ENCODE measurements around the gene FAM89B.
A peak's percentile ranks its signal among the peaks of the same experiment; 100 is the strongest.

FAM89B gene

DNA sequence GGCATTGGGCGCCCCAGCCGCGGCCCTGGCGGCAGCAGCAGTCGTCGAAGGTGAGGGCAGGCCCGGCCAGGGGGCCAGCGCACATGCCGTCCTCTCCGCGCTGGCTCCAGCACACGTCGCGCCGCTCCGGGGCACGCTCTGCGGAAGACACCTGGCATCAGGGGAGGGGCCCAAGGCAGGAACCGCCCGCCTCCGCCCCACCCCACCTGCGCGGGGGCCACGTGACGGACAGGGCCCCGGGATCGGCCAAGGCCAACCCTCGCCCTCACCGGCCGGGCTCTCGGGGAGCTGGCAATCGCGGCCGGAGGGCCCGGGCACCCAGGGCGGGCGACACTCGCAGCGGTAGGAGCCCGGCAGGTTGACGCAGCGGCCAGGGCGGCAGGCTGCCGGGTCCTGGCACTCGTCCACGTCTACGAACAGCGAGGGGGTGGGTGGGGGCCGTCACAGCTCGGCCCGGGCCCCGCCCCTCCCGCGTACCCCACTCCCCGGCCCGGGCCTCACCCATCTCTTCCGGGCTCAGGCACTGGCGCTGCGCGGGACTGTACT lies 32.5 kb upstream of the FAM89B start:
- no peak for DNase-seq

DNA sequence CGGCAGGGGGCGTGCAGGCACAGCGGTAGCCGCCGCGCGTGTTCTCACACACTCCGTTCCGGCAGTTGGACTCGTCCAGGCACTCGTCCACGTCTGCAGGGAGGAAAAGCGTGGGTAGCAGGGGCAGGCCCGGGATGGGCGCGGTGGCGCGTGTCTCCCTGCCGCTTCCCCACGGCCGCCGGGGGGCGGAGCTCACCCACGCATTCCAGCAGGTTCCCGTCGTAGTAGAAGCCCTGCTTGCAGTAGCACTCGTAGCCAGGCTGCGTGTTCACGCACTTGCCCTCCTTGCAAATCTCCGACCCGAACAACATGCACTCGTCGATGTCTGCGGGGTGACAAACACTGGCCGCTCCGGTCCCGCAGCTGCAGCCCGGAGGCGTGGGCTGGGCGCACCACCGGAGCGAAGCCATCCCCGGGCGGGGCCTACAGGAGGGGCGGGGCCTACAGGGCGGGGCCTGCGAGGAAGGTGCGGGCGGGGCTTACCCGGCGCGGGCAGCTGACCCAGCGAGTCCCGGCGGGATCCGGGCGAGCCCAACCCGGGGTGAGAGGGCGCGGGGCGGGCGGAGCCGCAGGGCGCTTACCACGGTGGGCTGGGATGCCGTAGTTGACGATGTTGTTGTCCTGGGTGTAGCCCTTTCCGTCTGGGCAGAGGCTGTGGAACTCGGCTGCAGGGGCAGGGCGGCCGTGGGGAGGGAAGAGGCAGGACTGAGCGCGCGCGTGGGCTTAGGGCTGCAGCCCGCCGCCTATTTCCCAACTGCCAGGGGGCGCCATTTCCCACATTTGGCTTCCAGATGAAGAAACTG lies 31.8 kb upstream of the FAM89B start:
- peak; percentile 85 for DNase-seq

DNA sequence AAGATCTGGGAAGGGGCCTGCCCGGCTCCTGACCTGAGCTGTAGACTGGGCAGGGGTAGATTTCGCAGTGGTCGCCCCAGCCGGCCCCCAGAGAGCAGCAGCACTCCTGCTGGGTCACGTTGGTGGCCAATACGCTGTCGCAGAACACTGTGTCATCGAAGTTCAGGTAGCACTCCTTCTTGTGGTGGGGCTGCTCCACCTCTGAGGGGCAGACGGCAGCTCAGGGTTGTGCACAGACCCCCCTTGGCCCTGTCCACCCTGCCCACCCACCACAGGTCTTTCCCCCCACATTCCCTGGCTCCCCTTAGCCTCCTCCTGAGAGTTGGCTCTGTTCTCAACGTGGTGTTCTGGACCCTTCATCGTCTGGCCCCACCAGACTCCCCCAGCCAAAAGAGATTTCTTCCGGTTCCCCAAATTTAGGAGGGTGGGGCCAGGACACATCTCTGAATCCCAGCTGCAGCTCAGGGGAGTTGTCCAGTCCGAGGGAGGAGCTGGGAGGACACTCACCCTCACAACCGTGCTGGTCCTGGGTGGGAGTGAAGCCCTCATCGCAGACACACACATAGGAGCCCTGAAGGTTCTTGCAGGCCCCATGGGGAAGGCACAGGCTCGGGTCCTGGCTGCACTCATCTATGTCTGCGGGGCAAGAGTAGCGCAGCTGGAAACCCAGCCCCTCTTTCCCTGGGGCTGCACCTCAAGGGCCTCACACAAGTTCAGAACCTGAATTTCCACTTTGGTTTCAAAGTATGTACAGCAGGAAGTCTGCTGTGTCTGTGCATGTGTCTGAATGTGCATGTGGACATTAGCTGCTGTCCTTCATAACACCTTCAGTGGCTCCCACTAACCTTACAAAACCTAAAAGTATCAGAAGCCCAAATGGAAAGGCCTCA lies 31.0 kb upstream of the FAM89B start:
- DNase-seq = no peak

DNA sequence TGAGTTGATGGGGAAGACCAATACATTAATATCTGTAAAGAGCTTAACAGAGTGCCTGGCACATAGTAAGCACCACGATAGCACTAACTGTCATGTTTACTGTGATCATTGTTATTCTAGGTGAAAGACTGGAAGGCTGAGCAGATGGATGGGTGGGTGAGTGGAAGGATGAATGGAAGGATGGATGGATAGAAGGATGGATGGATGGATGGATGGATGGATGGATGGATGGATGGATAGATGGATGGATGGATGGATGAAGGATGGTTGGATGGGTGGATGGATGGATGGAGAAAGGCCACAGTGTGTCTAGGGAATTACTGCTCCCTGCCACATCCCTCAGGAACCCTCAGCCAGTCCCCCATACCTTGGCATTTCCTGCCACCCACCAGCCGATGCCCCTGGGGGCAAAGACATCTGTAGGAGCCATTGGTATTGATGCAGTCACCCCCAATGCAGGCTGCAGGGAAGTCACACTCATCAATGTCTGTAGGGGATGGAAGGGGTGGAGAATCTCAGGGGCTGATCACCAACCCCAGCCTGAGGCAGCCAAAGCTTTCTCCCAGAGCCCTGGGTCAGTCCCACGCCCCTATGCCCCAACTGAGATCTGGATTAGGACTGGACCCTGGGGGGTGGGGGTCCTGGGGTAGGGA lies 29.5 kb upstream of the FAM89B start:
- DNase-seq = no peak

DNA sequence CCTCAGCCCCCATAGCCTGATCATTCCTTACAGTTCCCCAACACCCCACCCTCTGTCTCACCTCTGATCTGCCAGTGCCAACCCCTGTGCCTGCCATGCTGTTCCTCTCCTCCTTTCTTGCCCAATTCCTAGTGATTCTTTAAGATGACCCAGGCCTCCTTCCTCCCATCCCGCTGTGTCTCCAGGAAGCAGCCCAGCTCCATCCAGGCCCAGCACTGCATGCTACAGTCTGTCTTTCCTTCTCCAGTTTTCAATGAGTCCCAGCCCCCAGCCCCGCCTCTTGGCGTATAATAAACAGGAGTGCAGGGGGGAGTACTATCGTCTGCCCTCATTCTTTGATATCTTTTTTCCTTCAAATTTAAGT lies 26.5 kb upstream of the FAM89B start:
- no peak for DNase-seq

DNA sequence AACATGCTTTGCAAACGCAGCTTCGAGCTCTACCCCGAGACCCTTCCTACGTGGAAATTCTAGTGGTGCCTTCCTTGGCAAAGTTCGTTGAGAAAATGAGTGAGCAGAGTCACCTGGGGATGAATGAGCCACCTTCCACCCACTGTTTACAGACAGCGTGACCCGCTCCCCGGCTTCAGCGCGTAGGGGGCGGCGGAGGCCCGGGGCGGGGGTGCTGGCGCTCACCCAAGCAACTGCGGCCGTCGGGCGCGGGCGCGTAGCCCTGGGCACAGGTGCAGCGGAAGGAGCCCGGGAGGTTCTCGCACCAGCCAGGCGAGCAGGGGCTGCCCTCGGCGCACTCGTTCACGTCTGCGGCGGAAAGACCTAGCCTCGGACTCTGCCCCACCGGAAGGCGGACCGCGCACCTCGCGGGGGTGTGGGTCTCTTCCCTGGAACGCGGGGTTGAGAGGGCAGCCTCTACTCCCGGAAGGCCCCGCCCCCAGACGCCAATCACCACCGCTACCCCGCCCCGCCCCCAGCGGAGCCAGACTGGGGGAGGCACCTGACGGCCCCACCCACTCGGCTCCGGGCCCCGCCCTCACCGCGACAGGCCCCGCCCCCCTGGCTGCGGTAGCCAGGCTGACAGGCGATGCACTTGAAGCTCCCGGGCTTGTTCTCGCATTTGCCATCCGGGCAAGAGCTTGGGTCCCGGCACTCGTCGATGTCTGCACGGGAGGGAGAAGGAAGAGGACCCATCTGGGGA lies 25.9 kb upstream of the FAM89B start:
- DNase-seq = peak; percentile 31

DNA sequence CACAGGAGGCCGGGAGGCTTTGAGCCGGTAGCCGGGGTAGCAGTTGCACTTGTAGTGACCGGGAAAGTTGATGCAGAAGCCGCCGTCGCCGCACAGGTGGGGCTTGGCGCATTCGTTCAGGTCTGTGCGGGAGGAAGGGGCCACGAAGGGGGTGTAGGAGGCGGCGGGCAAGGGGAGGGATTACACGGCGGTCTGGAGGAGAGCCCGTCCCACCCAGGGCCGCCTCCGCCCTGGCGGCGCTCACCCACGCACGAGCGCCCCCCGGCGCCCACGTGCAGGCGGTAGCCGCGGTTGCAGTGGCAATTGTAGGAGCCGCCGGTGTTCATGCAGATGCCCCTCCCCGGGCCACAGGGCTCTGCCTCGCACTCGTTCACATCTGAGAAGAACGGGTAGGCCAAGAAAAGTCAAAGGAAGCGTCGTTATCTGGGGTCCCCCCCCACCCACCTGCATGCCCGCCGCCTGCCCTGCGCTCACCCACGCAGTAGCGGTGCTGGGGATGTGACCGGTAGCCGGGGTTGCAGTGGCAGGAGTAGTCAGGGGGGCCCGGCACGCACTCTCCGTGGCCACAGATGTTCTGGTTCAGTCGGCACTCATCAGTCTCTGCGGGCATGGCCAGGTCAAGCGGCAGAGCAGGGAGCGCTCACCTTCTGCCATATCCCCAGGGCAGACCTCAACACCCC lies 24.8 kb upstream of the FAM89B start:
- DNase-seq = no peak

DNA sequence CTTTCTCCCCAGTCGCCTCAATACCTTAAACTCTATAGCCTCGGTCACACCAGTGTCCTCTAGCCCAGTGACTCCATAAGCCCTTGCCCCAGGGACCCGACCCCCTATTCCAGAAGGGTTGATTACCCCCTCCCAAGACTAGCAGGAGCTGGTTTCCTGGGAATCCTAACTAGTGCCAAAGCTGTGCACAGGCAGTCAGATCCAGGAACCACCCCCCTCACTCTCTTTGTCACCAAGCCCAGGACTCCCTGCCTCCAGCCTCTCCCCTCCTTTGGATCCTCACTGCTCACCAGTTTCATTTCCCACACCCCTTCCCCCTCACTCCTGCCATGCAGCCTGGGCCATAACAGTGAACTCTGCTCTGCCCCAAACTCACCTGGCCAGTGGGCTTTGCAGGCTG lies 23.9 kb upstream of the FAM89B start:
- no peak for DNase-seq

DNA sequence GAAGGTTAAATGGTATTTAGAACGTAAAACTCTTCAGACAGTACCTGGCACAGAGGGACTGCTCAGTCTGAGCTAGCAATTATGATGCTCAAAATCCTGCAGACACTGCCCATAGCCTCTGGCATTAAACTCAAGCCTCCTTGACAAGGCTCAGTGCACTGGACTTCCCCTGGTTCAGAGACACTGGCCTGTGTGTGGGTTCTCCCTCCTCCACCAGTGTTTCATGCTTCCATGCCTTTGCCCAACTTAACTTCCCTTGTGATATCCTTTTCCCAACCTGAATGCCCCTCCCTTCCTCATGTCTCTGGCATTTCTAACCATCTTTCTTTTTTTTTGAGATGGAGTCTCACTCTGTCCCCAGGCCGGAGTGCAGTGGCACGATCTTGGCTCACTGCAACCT lies 23.2 kb upstream of the FAM89B start:
- no peak for DNase-seq

DNA sequence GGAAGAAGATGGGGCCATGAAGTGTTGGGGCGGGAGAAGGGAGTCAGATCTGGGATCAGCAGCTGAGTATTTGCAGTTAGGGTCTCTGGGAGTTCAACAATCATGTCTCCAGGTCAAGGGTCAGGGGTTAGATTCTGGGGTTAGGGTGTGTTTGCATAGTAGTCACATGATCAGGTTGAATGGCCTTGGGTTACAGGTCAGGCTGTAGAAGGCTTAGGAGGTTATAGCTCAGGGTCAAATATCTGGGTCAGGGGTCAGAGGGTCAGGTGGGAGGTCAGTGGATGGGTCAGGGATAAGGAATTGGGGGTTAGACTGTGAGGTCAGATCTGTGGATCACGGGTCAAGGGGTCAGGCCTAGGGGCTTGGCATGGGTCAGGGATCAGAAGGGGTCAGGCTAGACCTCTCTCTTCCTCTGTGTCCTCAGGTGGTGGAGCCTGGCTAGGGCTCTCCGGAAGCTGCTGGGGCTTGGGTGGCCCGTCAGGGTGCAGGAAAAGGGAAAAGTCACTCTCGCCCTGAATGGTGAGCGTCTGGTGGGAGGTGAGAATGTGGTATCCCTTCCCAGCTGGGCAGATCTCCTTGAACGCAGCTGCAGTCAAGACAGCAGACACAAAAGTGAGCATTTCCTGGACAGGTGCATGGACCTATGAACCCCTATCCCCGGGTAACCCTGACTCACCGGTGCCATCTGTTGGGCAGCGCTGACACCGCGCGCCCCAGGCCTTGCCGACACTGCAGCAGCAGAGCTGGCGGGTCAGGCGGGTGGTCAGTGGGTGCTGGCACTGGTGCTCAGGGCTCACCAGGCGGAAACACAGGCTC lies 20.6 kb upstream of the FAM89B start:
- DNase-seq = no peak

DNA sequence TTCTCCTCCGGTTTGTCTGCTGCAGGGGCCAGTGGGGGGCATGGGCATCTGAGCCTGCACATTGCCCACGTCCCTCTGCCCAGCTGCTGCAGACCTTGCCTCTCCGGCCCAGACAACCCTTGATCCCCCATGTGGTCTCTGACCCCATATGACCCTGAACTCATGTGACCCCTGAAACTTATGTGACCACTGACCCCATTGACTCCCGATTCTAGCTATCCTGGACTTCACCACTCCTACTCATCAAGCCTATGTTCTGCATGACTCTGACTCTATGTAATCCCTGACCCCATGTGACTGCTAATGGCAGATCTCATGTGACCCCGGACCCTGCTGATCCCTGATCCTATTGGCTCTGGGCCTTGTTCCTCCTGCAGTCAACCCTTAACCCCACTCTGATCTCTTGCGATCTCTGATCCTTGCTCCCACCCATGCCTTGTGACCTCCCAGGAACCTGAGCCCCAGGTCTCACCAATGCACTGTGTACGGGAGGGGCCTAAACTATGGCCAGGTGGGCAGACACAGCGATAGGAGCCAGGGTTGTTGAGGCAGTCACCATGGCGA lies 19.9 kb upstream of the FAM89B start:
- no peak for DNase-seq

DNA sequence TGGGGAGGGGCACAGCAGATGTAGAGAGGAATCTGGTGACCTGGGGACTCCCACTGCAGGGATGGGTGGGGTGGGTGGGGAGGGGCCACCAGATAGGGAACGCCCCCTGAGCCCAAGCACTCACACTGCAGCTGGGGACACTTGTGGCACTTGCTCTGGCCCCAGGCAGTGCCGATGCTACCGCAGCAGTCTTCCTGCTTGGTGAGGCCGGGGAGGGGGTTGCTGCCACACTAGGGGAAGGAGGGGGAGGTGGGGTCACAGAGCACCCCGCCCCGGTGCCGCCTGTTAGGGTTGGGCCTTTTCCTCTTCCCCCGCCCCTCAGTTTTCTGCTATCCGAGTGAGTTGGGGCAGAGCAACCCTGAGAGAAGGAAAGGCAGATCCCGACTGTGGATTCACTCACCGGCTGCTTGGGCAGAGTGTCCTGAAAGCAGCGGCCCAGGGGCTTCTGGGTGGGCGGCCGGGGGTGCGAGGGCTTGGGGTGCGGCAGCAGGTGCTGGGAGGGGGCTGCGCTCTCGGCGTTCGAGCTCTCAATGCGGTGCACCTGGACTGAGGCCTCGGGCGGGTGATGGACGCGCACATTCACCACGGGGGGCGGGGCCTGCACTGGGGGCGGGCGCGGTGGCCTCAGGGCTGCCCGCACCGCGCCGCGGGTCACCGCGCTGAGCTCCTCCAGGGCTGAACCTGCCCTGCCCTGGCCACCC lies 18.9 kb upstream of the FAM89B start:
- DNase-seq = no peak

DNA sequence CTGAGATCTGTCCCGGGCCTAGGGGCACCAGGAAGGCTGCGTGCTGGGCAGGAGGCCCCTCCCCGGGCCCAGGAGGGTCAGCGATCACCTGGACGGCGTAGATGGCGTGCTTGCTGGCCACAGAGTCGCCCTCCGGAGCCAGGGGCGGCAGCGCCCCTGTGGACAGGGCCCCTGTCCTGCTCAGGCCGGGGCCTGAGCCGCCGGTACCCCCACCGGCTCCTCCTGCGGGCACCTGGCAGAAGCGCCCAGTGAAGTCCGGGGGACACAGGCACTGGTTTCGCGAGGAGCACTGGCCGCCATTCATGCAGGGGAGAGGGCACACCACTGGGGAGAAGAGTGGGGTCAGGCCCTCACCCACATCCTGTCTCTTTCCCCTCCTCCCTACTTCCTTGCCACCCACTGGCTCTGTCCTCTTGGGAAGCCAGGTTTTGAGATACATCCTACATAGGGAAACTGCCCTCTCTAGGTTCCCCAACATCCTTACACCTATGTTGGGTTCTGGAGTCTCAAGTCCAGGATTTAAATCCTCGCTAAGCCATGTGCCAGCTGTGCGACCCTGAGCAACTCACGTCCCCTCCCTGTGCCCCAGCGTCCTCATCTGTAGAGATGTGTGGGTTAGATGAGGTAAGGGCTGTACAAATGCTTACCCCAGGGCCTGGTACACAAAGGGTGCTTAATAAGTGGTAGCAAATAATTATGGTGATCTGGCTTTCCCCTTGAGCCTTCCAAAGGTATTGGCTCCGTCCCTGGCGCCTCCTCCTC lies 18.1 kb upstream of the FAM89B start:
- DNase-seq = no peak

DNA sequence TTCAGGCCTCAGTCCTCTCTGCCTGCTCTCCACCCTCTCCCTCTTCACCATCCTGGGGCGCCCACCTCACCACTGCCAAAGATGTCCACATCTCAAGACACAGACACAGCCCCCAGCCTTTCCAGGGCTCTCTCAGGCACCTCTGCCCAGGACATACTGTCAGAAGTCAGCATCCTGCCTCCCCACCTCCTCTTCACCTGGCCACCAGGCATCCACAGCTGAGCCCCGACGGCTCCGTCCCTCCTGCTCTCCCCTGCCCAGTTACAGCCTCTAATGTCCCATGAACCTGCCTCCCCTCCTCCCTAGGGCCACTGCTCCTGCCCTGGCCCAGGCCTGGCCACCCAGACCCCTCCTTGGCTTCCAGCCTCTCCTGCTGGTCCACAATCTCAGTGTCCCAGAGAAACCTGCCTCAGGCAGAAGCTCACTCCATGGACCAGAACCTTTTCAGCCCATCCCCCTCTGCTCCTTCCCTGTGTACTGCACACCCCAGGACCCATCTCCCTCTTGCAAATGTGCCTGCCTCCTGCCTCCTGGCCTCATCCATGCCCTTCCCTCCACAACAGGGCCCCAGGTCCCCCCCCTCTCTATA lies 17.4 kb upstream of the FAM89B start:
- no peak for DNase-seq

DNA sequence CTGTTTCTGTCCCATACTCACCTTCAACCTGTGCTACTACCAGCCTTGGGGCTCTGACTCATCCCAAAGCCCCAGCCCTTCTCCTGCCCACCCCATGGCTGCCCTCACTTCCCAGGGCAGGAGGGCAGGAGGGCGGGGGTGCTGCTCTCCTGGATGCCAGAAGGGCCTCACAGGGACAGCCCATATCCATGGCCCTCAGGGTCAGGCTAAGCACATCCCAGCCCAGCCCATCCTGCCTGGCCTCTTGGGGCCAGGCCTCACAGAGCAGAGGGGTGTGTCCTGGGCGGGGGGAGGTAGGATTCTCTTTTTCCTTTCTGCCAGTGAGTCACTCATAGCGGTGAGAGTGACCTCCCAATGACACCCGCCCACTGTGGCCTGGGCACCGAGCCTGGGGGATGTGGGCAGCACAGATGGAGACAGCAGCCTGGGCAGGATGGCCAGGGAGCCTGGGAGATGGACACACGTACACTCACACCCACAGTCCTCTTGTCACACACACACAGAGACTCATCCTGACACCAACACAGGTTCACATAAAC lies 16.6 kb upstream of the FAM89B start:
- peak; percentile 79 for DNase-seq

DNA sequence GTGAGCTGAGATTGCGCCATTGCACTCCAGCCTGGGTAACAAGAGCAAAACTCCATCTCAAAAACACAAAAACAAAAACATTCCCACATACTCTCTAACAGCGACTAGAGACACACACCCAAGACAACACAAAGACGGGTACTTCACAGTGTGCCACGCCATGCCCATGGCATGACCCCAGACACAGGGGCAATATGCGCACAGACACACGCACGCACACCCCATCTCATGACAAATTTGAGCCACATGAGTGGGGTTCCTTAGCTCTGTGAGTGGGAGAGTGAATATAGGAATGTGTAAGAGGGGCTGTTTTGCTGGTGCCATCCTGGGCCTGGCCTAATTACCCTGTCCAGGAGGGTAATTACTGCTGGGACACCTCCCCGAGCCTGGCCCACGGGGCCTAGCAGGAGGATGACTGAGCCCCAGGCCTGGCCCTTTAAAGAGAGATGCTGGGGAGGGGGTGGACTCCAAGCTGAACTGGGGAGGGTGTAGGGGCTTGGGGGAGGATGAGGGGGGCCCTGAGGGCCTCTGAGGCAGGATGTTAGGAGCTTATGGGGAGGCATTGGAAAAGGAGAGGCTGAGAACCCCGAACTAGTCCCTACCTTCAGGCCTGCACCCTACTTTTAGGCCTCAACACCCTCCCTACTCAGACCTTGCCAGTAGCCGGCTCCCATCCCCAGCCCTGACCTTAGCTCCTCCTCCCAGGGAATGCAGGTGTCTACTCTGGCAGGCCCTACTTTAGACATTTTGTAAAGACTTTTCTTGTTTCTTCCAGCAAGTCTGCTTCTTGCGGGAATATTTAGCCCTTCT lies 15.7 kb upstream of the FAM89B start:
- no peak for DNase-seq

DNA sequence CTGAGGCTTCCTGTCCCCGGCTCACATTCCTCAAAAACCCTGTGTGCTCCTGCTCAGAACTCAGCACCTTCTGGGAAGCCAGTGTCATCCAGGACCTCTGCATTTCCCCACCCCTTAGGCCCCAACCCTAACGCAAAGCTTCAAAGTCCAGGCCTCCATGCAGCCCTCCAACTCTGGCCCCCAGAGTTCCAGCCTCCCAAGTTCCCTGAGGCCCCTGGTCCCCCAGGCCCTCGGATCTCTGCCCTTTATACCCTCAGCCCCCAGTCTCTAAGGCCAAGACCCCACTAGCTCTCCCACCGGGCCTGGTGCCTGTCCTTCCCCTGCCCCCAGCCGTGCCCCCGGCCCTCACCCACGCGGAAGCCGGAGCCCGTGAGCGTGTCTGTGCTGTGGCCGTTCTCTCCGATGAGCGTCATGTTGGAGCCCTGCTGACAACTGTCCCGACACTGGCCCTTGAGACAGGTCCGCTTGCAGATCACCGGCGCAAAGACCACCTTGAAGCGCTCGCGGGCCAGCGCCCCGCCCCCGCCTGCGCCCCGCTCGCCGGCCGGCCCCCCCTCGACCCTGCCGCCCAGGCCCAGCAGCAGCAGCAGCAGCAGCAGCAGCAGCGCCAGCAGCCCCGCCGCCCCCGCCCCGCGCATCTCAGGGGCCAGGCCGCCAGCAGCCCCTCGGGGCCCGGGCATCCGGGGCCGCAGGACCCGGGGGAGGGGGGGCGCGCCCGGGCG lies 14.9 kb upstream of the FAM89B start:
- DNase-seq = no peak
